ENCODE data around the gene CLEC20A. TPM values are rescaled to one million over a fixed set of nuclear protein-coding genes. Genes with fewer than 3 reads are reported as not detected.

Gene CLEC20A
- total and polyA plus RNA-seq, 2 of the 8 experiments (the other 6 are each of a cell fraction or from before 2014, with no cell fraction given): not detected

GRCh38 chr1:178492341-178492740 lies 4.4 kb downstream of the CLEC20A start:
- H3K9ac ChIP-seq (replicated peaks in 1 of 4; ENCODE audit: extremely low read depth in 1 of 4, low read depth in 3 of 4, low read length in 3 of 4): no peak overlapping the region
- no peaks in the 10 kb centered on the region for H3K23me2 ChIP-seq (ENCODE audit: low read depth, low read length)
- H2BK120ac ChIP-seq (replicated peaks; ENCODE audit: low read depth, low read length): no peak overlapping the region
- FAIRE-seq (no peak), DNase-seq (ENCODE audit: low read depth in 1 of 2, low spot score in 2 of 2) (no peak)
- H3K36me3 ChIP-seq (ENCODE audit: control insufficient read depth in 2 of 4, insufficient read depth in 4 of 4, low read length in 3 of 4): no peaks in the 10 kb centered on the region
- H4K8ac ChIP-seq (ENCODE audit: extremely low read depth, insufficient read depth, low read length): no peak overlapping the region
- POLR2A ChIA-PET (ENCODE audit: partially characterized antibody): no interaction called here
- H3K27me3 ChIP-seq (replicated peaks in 1 of 4; ENCODE audit: control insufficient read depth in 3 of 4, extremely low read depth in 1 of 4, insufficient read depth in 3 of 4, low read length in 3 of 4): no peaks in the 10 kb centered on the region
- no peaks in the 10 kb centered on the region for H4K20me1 ChIP-seq (replicated peaks in 1 of 2; ENCODE audit: control insufficient read depth in 1 of 2, insufficient read depth in 2 of 2, low read length in 2 of 2)
- H3K4me2 ChIP-seq (ENCODE audit: insufficient read depth in 1 of 2, low read depth in 2 of 2, low read length in 2 of 2): no peak overlapping the region
- no peak overlapping the region for H2BK20ac ChIP-seq (ENCODE audit: low read length)
- H3K4me1 ChIP-seq (replicated peaks in 1 of 4; ENCODE audit: control insufficient read depth in 3 of 4, insufficient read depth in 4 of 4, low read length in 3 of 4): no peaks in the 10 kb centered on the region; a peak in 1 of 7 replicates
- H2AK5ac ChIP-seq (ENCODE audit: low read depth, low read length): no peak overlapping the region
- WGBS, 2 experiments (ENCODE audit: extremely low coverage in 1 of 2, insufficient coverage in 1 of 2, insufficient read length in 1 of 2, insufficient replicate concordance in 2 of 2, low coverage in 1 of 2, low lambda C conversion rate in 2 of 2, missing lambda C conversion rate in 1 of 2): 87% methylated on average over 11 of the region's 11 CpGs; no CpG with 5 or more reads in 1 of the 2 experiments
- no peak overlapping the region for H4K5ac ChIP-seq (ENCODE audit: insufficient read length, low read depth, low read length)
- H2BK15ac ChIP-seq (ENCODE audit: low read length): no peak overlapping the region
- H3K14ac ChIP-seq (ENCODE audit: insufficient read length): no peak overlapping the region
- H2AFZ ChIP-seq (ENCODE audit: low read length): no peak overlapping the region
- no peak overlapping the region for H3K56ac ChIP-seq (replicated peaks; ENCODE audit: insufficient read length, low read depth, low read length)
- no peak overlapping the region for H4K91ac ChIP-seq (replicated peaks; ENCODE audit: insufficient read length, low read length)
- H3K4ac ChIP-seq (replicated peaks; ENCODE audit: insufficient read length, low read depth, low read length): no peak overlapping the region
- no peak overlapping the region for H2BK12ac ChIP-seq (ENCODE audit: low read depth, low read length)
- no peak overlapping the region for H3K23ac ChIP-seq (ENCODE audit: insufficient read length)
- no peak overlapping the region for H3K27ac ChIP-seq (ENCODE audit: low read depth, low read length)
- H3K18ac ChIP-seq (ENCODE audit: extremely low read depth, low read length): no peak overlapping the region
- H3K4me3 ChIP-seq (ENCODE audit: extremely low read depth in 1 of 4, insufficient read depth in 2 of 4, low read depth in 3 of 4, low read length in 4 of 4): no peak overlapping the region
- H3K79me1 ChIP-seq (ENCODE audit: low read depth, low read length): no peaks in the 10 kb centered on the region
- no peak overlapping the region for H2BK5ac ChIP-seq (ENCODE audit: low read depth, low read length)
- no peaks in the 10 kb centered on the region for H3K9me3 ChIP-seq (ENCODE audit: insufficient read depth in 2 of 2, low read depth in 1 of 2, low read length in 1 of 2)
- H3K79me2 ChIP-seq (ENCODE audit: control insufficient read depth in 1 of 2, insufficient read depth in 2 of 2, low read length in 2 of 2): no peaks in the 10 kb centered on the region
- CTCF ChIA-PET (ENCODE audit: partially characterized antibody): interaction anchor here (0.7 to 10.0 kb wide), 8 partner anchors 8 to 181 kb away, joined by 3 to 100 read pairs (median 3); no protein-coding TSS in a partner anchor
- TF ChIP-seq SP2 (IDR thresholded peaks at IDR 0.05; ENCODE audit: low read length): no peak
- no peak for TF ChIP-seq CBX8 (IDR thresholded peaks at IDR 0.05; ENCODE audit: borderline replicate concordance, low read depth, low read length)
- TF ChIP-seq RAD21 (IDR thresholded peaks at IDR 0.05 in 1 of 2, conservative IDR thresholded peaks at IDR 0.05 in 1 of 2; ENCODE audit: low read depth in 2 of 2, low read length in 2 of 2): no peak
- TF ChIP-seq EP300 (IDR thresholded peaks at IDR 0.05; ENCODE audit: borderline replicate concordance in 1 of 2, low read depth in 2 of 2, low read length in 2 of 2): no peak
- TF ChIP-seq, protein P1, sequence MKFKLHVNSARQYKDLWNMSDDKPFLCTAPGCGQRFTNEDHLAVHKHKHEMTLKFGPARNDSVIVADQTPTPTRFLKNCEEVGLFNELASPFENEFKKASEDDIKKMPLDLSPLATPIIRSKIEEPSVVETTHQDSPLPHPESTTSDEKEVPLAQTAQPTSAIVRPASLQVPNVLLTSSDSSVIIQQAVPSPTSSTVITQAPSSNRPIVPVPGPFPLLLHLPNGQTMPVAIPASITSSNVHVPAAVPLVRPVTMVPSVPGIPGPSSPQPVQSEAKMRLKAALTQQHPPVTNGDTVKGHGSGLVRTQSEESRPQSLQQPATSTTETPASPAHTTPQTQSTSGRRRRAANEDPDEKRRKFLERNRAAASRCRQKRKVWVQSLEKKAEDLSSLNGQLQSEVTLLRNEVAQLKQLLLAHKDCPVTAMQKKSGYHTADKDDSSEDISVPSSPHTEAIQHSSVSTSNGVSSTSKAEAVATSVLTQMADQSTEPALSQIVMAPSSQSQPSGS (IDR thresholded peaks at IDR 0.05; ENCODE audit: low read length): no peak
- TF ChIP-seq PHF8 (conservative IDR thresholded peaks at IDR 0.05; ENCODE audit: low read depth, low read length): no peak
- TF ChIP-seq, protein P2, sequence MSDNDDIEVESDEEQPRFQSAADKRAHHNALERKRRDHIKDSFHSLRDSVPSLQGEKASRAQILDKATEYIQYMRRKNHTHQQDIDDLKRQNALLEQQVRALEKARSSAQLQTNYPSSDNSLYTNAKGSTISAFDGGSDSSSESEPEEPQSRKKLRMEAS (IDR thresholded peaks at IDR 0.05): no peak
- no peak for TF ChIP-seq TBP (IDR thresholded peaks at IDR 0.05; ENCODE audit: low read depth, low read length)
- TF ChIP-seq ZNF274 (IDR thresholded peaks at IDR 0.05; ENCODE audit: borderline replicate concordance, extremely low read depth, low read length): no peak
- no peak for TF ChIP-seq EZH2 (IDR thresholded peaks at IDR 0.05; ENCODE audit: low read depth, low read length, severe bottlenecking)
- TF ChIP-seq SAP30 (IDR thresholded peaks at IDR 0.05; ENCODE audit: insufficient read depth, insufficient replicate concordance, low read length): no peak

Data from H1 (cell line).